Measurements from ENCODE around the gene GRIFIN. TPM values are rescaled to one million over a fixed set of nuclear protein-coding genes. Genes with fewer than 3 reads are reported as not detected.

The GRIFIN gene
- total and polyA plus RNA-seq, 3 donors from 2014 or later, result not detected

- TF ChIP-seq, protein P1, sequence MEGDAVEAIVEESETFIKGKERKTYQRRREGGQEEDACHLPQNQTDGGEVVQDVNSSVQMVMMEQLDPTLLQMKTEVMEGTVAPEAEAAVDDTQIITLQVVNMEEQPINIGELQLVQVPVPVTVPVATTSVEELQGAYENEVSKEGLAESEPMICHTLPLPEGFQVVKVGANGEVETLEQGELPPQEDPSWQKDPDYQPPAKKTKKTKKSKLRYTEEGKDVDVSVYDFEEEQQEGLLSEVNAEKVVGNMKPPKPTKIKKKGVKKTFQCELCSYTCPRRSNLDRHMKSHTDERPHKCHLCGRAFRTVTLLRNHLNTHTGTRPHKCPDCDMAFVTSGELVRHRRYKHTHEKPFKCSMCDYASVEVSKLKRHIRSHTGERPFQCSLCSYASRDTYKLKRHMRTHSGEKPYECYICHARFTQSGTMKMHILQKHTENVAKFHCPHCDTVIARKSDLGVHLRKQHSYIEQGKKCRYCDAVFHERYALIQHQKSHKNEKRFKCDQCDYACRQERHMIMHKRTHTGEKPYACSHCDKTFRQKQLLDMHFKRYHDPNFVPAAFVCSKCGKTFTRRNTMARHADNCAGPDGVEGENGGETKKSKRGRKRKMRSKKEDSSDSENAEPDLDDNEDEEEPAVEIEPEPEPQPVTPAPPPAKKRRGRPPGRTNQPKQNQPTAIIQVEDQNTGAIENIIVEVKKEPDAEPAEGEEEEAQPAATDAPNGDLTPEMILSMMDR (IDR thresholded peaks at IDR 0.05), result no peak
- TF ChIP-seq POLR2A (IDR thresholded peaks at IDR 0.05), result no peak
- H3K27me3 ChIP-seq, result no peaks in the 10 kb centered on the region
- H3K9me3 ChIP-seq, result no peaks in the 10 kb centered on the region
- DNase-seq, result no peak
- peaks cover 28% of the 10 kb centered on the region for H3K4me1 ChIP-seq
- no peaks in the 10 kb centered on the region for H3K36me3 ChIP-seq (ENCODE audit: low read depth, missing control alignments)
- H3K4me3 ChIP-seq, result no peak overlapping the region
- intact Hi-C loops (cut with DNase I; ENCODE audit: low total_unique reads), result no loop called here
- no peak overlapping the region for H3K27ac ChIP-seq
- 85% methylated on average over 15 to 26 of the region's 26 CpGs for WGBS, 2 donors
Observed at GRCh38 chr7:2507208-2507916, 31.2 kb upstream of the GRIFIN start.

GRCh38 chr7:2505401-2505800 lies 29.2 kb upstream of the GRIFIN start:
- no peak overlapping the region for H3K4me3 ChIP-seq
- TF ChIP-seq, protein P1 (IDR thresholded peaks at IDR 0.05), result no peak
- TF ChIP-seq POLR2A (IDR thresholded peaks at IDR 0.05), result no peak
- no peaks in the 10 kb centered on the region for H3K36me3 ChIP-seq (ENCODE audit: low read depth, missing control alignments)
- 93% methylated on average over 14 of the region's 14 CpGs; no CpG with 5 or more reads in 1 of the 2 donors for WGBS, 2 donors
- no peak for DNase-seq
- no peaks in the 10 kb centered on the region for H3K9me3 ChIP-seq
- H3K27ac ChIP-seq, result no peak overlapping the region
- H3K4me1 ChIP-seq, result peaks cover 16% of the 10 kb centered on the region
- H3K27me3 ChIP-seq, result no peaks in the 10 kb centered on the region
- intact Hi-C loops (cut with DNase I; ENCODE audit: low total_unique reads), result no loop called here

DNA sequence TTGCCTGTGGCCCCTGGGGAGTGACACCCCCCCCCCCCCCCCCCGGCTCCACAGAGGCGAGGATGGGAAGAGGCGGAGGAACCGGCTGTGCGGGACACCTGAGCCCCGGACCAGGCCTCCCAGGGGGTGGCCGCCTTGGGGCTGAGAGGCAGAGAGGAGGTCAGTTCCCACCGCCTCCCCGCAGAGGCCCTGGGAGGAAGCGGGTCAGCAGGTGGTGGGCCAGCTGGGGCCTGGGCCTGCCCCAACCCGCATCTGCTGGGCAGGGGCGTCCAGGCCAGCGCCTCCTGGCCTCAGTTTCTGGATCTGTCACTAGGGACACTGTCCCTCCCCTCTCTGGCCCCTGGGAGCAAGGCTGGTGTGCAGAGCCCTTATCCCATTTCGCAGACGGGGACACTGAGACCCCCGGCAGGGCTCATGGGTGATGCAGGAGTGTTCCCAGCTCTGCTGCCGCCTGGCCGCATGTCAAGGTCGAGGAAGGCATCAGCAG lies 28.7 kb upstream of the GRIFIN start:
- 84% methylated on average over 19 of the region's 19 CpGs; no CpG with 5 or more reads in 1 of the 2 donors for WGBS, 2 donors
- no peaks in the 10 kb centered on the region for H3K27me3 ChIP-seq
- no peaks in the 10 kb centered on the region for H3K9me3 ChIP-seq
- no peak overlapping the region for H3K4me3 ChIP-seq
- DNase-seq, result no peak
- intact Hi-C loops (cut with DNase I; ENCODE audit: low total_unique reads), result no loop called here
- no peak for TF ChIP-seq POLR2A (IDR thresholded peaks at IDR 0.05)
- TF ChIP-seq, protein P1 (IDR thresholded peaks at IDR 0.05), result no peak
- H3K4me1 ChIP-seq, result peaks cover 16% of the 10 kb centered on the region
- H3K36me3 ChIP-seq (ENCODE audit: low read depth, missing control alignments), result no peaks in the 10 kb centered on the region
- no peak overlapping the region for H3K27ac ChIP-seq

DNA sequence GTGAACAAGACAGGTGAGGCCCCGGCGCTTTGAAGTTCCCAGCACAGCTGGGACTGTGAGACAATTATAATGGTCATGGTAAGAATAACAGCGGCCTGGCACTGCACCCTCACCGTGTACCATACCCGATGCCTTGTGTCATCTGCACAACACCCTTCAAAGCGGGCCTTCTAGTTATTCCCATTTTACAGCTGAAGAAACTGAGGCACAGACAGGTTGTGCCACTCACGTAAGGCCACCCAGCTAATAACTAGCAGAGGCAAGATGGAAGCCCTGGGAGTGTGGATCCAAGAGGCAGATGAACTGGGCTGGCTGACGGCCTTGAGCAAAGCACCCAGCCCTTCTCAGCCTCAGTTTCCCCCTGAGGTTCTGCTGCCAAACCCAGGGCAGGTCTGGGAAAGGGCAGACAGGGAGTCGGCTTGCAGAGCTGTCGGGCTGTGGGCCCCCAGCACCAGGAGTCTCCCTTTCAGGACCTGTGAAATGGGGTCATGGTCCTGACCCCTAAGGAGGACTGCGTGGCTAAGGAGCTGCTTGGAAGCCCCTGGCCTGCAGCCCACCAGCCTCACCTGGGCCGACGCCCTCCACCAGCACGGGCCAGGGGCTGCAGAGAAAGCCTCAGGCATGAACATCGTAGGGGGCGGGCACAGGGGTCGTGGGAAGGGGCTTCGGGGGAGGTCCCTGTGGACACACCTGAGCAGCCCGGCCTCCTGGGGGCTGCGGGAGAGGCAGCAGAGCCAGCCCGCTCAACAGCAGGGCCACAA lies 28.1 kb upstream of the GRIFIN start:
- peaks cover 14% of the 10 kb centered on the region for H3K4me1 ChIP-seq
- intact Hi-C loops (cut with DNase I; ENCODE audit: low total_unique reads), result no loop called here
- no peak for DNase-seq
- 90 to 91% methylated on average over 13 to 21 of the region's 21 CpGs for WGBS, 2 donors
- no peaks in the 10 kb centered on the region for H3K9me3 ChIP-seq
- no peak overlapping the region for H3K4me3 ChIP-seq
- no peaks in the 10 kb centered on the region for H3K36me3 ChIP-seq (ENCODE audit: low read depth, missing control alignments)
- no peak overlapping the region for H3K27ac ChIP-seq
- TF ChIP-seq POLR2A (IDR thresholded peaks at IDR 0.05), result no peak
- TF ChIP-seq, protein P1 (IDR thresholded peaks at IDR 0.05), result no peak
- H3K27me3 ChIP-seq, result no peaks in the 10 kb centered on the region

Data from testis (tissue), 3 donors.